Measurements from ENCODE around the gene CDC42BPB.

CDC42BPB gene, protein sequence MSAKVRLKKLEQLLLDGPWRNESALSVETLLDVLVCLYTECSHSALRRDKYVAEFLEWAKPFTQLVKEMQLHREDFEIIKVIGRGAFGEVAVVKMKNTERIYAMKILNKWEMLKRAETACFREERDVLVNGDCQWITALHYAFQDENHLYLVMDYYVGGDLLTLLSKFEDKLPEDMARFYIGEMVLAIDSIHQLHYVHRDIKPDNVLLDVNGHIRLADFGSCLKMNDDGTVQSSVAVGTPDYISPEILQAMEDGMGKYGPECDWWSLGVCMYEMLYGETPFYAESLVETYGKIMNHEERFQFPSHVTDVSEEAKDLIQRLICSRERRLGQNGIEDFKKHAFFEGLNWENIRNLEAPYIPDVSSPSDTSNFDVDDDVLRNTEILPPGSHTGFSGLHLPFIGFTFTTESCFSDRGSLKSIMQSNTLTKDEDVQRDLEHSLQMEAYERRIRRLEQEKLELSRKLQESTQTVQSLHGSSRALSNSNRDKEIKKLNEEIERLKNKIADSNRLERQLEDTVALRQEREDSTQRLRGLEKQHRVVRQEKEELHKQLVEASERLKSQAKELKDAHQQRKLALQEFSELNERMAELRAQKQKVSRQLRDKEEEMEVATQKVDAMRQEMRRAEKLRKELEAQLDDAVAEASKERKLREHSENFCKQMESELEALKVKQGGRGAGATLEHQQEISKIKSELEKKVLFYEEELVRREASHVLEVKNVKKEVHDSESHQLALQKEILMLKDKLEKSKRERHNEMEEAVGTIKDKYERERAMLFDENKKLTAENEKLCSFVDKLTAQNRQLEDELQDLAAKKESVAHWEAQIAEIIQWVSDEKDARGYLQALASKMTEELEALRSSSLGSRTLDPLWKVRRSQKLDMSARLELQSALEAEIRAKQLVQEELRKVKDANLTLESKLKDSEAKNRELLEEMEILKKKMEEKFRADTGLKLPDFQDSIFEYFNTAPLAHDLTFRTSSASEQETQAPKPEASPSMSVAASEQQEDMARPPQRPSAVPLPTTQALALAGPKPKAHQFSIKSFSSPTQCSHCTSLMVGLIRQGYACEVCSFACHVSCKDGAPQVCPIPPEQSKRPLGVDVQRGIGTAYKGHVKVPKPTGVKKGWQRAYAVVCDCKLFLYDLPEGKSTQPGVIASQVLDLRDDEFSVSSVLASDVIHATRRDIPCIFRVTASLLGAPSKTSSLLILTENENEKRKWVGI (N-terminal part only)

DNA sequence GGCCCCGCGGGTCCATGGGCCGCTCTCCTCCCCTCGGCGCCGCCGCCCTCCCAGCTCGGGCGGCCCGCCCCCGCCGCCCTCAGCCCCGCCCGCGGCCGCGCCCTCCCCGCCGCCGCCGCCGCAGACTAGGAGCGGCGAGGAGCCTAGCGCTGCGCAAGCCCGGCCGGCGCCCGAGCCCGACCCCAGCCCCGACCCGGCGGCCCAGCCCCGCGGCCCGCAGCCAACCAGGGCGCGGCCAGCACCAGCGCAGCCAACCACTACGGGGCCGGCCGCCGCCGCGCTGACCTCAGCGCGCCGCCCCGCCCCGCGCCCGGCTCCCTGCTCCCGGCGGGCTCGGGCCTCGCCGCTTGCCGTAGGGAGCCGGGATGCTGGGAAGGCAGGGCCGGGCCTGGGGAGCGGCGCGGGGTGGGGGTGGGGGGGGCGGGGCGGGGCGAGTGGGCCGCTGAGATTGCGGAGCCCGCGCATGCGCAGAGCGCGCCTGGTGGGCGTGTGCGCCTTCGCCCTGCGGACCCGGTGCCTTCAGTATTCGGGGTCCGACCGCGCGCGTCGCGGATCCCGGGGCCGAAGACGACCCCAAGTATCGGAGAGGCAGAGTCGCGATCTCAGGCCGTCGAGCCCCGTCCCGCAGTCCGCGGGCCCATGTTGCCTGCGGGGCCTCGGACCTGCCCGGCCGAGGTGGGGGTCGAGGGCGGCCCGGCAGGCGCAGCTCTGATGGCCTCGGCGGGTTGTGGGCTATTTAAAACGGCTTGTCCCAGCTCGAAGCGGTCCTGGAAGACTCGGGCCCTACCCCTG lies at the start of gene CDC42BPB:
Gene CDC42BPB (minus strand): TSS at position 178 of the 792 bp plus-strand sequence. CDS start 376 bp downstream, outside the sequence.
- DNase-seq: peak; percentile 87

DNA sequence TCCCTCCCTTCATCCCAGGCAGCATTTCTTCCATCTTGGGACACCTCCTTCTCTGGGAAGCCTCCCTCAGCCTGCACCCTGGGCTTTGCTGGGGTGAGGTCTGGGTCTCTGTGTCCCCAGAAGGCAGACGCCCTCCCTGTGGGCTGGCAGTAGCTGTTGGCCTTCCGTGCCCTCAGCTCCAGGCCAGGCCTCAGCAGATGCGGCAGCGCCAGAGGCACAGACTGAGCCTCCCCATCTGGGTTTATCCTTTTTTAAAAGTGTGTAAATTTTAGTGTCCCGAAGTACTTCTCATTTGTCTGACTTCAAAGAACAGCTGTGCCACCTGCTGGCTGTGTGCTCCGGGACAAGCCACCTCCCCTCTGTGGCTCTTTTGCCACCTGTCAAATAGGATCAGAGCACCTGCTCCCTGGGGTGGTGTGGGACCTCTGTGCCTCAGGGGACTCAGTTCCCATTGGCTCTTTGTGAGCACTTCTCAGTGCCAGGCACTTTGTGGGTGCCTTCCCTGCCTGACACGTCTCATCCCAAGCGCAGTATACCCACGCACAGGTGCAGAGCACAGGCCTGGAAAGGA lies 48.3 kb upstream of the CDC42BPB start:
- peak; percentile 73 for DNase-seq

DNA sequence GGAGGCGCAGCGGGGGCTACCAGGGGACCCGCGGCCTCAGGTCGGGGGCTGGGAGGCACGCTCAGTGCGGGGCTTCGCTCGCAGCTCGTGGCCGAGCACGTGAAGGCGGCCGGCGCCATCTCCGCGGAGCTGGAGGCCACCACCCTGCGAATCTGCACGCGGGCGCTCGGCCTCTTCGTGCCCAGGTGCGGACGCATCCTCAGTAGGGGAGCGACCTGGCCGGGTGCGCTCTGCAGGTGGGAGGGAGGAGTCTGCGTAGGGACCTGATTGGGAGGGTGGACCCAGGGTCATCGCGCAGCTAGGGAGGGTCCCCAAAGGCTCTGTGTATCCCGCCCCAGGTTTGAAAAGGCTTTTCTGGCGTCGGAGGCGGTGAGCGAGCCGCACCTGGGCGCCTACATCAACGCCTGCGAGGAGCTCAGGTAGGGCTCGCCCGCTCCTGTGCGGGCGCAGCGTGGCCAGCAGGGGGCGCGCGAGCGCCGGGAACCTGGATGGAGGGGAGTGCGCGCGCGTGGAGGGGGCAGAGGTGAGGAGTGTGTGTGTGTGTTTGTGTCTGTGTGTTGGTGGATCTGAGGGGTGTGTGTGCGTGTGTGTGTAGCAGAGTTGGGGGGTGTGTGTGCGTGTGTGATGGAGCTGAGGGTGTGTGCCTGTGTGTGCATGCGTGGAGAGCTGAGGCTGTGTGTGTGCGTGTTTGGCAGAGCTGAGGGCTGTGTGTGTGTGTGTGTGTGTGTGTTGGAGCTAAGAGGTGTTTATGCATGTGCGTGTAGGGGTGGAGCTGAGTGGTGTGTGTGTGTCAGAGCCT lies 47.5 kb upstream of the CDC42BPB start:
- DNase-seq: peak; percentile 67

DNA sequence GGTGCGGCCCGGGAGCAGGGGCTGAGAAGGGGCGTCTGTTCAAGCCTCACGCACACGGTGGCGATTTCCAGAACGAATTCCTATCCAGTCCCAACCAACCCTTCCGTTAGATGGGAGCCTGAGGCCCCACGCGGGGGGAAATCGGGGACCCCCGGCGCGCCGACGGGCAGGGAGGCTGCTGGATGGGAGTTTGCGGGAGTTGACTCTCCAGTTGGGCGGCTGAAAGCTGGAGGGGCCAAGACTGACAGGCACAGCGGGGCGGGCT lies 47.0 kb upstream of the CDC42BPB start:
- no peak for DNase-seq

DNA sequence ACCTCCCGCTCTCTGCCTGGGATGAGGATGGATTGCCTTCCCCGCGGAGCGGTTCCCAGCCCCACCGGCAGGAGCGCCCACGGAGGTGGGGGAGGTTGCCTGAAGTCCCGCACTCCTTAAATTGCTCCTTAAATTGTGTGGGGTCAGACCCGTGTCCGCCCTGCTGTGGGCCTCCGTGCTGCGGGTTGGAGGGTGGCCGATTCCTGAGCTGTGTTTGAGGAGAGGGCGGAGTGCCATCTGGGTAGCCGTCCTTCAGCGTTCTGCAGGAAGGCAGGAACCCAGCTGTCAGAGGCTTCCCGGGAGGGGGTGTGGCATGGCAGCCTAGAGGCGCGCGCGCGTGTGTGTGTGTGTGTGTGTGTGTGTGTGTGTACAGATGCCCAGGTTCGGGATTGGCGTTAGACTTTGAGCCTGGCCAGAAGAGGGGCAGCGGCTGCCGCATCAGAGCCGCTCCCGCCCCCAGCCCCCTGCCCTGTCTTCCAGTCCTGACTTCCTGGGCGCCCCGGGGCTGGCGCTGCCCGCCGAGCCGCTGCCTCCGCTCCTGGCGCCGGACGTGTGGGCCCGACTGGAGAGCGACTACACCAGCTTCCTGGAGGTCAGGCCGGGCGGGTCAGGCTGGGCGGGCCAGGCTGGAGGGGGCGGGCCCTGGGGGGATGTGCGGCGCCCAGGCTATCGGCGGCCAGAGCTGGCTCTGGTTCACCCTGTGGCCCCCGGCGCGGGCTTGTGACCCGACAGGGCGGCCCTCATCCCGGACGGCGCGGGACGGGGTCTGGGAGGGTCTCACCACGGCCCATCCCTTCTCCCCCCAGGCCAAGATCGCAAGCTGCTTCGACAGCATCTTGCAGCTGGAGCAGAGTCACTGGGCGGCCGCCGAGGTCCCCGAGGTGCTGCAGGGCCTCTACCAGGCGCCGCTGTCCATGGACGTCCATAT lies 46.4 kb upstream of the CDC42BPB start:
- peak; percentile 95 for DNase-seq

DNA sequence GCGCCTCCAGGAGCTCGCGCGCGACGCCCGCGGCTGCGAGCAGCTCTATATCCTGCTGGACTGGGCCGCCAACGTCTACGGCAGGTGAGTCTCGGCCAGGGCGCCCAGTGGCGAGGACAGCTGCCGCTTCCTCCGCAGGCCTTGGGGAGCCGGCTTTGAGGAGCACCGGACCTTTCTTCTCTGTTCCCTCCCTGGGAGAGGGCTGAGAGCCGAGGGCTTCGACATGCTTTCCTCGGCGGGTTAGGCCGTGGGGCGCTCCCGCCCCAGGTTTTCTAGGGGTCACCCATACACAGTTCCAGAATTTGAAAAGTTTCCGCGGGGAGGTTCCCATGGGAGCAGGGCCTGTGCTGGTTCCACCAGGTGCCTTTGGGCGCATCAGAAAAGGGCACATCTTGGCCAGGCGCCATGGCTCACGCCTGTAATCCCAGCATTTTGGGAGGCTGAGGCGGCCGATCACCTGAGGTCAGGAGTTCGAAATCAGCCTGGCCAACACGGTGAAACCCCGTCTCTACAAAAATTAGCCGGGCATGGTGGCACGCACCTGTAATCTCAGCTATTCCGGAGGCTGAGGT lies 45.4 kb upstream of the CDC42BPB start:
- DNase-seq: no peak

DNA sequence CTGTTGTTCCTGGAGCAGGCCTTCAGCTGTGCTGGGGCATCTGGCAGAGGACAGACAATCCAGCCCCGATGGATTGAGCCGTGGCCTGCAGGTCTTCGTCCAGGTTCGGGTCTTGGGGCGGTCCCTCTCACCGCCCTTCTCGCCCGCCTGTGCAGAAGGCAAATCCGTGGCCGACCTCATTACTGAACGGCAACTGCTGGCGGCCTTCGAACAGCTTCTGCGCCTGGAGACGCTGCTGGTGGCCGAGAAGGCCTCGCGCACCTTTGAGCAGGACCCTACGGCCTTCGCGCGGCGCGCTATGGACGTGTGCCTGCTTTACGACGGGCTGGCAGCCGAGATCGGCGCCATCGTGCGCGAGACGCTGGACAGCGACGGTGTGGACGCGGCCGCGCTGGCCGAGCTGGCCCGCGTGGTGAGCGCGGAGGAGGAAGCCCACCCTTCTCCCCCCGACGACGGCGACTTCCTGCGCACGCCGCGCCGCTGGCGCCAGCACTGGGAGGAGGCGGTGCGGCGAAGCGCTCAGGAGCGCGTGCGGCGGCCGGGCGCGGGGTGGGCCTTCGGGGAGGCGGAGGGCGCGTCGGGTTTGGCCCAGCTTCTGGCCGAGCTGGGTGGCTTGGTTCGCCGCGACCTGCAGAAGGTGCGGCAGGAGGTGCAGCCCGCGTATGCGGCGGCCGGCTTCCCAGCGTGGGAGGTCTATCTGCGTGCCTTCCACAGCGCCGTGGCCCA lies 44.8 kb upstream of the CDC42BPB start:
- DNase-seq: no peak

DNA sequence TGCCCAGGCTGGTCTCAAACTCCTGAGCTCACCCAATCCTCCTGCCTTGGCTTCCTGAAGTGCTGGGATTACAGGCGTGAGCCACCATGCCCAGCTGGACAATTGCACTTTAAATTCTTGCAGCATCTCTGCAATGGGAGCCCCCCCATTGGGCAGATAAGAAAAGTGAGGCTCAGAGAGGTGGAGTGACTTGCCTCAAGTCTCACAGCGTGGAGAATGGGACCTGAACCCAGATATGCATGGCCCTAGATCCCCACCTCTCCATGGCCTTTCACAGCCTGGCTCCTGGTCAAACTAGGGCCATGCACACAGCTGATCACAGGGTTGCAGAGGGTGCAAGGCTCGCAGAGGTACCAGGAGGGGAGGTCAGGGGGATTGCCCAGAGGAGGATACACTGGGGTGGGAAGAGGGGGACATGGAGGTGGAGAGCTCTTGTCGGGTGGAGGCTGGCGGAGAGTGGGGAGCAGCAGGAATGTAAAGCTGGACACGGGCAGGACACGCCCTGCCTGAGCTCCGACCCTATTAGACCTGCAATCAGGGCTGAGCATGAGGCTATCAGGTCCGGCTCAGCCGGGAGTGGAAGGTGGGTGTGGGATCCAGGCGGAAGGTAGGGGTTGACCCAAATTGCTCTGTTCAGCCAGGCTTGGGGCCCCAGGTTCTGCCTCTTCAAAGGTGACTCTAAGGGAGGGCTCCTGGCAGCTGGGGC lies 44.1 kb upstream of the CDC42BPB start:
- no peak for DNase-seq

DNA sequence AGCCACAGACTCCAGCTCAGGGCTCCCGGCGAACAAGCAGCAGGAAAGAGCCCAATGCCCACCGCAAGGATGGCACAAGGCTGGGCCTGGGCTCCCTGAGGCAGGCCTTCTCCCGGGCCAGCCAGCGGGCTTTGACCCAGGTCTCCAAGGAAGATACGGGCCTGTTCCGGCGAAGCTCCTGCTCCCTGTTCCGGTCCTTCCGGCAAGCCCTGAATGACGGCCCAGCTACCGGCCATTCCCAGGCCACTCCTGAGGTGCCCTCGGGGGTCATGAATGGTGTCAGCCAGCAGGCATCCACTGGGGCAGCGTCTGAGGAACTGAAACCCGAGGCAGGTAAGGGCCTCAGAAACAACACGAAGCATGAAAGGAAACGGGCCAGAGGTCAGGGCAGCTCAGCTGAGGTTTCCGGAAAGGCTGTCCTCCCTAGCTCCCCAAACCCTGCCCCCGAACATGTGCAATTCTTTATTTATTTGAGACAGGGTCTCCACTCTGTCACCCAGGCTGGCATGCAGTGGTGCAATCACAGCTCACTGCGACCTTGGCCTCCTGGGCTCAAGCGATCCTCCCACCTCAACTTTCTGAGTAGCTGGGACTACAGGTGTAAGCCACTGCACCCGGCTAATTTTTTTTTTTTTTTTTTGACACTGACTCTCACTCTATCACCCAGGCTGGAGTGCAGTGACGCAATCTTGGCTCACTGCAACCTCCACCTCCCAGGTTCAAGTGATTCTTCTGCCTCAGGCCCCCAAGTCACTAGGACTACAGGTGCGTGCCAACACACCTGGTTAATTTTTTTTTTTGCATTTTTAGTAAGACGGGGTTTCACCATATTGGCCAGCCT lies 43.2 kb upstream of the CDC42BPB start:
- no peak for DNase-seq

DNA sequence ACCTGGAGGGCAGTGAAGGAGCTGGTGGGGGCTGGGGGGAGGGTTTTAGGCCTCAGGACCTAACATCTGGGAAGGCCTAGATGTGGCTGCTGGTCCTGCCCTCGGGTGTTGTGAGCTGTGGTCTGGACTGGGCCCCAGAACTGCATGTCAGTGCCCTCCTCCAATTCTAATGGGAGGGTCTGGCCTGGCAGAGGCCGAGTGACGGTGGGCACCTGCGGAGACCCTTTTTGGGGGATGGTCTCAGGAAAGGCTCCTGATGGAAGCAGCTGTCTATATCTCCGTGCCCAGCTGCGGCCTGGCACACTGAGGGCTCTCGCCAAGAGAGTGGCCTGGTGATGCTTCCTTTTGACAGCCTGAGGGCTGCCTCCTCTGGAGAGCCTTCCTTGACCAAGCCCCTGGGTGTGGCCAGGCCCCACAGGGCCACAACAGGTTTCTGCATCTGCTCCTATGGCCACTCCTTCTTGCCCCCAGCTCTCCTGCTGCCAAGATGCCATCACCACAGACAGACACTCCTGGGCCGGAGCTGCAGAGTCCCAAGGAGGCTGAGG lies 42.5 kb upstream of the CDC42BPB start:
- no peak for DNase-seq

DNA sequence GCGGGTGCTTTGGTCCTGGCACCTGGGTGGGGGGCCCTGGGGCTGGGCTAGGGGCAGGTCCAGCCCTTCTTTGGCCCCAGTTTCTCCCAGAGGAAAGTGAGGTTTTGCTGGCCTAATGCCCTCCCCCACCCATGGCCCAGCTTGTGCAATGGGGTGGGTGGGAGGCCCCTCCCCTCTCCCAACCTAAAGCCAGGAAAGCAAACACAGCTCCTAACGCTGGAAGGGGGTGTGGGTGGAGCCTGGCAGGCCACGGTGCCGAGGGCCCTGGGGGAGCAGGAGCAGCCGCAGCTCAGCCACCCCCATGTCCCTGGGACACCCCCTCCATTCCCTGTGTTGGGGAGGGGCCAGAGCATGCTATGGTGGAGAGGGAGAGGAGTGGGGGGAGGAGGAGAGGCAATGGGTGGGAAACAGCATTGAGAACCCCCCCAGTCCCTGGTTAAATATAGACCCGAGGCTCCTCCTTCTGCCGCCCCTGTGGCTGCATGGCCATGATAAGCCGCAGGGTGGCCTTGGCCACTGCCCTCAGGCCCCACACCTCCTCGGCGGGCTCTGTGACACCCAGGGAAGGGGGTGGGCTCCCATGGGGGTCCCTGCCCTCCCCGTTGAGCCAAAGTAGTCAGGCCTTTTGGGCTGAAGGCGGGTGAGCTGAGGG lies 41.9 kb upstream of the CDC42BPB start:
- DNase-seq: no peak

DNA sequence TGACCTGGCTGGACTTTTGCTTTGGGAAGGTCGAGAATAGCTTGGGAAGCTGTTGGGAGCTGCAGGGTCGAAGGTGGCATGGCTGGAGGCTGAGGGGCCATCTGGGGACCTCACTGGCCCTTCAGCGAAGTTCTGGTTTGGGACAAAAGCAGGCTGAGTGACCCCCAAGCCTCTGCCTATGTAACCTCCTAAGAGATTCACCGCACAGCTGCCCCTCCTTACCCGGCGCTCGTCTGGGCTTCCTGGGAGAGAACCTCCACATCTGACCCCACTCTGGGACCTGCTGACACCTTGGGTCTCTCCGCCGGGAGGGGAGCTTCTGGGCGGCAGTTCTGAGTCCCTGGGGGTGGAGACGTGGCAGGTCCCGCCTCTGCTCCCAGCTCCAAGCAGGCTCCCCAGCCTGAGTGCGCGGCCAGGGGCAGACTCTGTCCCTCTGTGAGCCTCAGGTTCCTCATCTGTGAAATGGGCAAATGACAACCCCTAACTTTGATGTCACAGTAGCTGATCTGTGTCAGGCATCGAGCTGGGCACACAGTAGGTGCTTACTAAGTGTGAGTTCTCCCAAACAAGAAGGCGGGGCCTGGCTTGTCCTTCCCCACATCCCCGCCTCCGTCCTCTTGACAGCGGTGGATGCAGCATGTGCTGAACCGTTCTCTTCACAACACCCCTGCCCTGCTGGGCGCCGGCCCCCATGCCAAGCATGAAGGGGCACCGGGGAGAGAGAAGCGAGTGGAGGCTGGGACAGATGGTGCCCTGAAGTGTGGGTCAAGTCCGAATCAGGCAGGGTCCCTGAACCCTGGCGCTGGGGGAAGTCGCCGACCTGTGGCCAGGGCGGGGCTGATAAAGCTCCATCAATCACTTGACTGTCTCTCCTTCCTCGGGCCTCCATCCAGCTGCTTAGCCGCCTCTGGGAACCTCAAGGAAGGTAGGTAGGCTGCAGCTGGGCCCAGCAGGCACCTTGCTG lies 40.9 kb upstream of the CDC42BPB start:
- no peak for DNase-seq

DNA sequence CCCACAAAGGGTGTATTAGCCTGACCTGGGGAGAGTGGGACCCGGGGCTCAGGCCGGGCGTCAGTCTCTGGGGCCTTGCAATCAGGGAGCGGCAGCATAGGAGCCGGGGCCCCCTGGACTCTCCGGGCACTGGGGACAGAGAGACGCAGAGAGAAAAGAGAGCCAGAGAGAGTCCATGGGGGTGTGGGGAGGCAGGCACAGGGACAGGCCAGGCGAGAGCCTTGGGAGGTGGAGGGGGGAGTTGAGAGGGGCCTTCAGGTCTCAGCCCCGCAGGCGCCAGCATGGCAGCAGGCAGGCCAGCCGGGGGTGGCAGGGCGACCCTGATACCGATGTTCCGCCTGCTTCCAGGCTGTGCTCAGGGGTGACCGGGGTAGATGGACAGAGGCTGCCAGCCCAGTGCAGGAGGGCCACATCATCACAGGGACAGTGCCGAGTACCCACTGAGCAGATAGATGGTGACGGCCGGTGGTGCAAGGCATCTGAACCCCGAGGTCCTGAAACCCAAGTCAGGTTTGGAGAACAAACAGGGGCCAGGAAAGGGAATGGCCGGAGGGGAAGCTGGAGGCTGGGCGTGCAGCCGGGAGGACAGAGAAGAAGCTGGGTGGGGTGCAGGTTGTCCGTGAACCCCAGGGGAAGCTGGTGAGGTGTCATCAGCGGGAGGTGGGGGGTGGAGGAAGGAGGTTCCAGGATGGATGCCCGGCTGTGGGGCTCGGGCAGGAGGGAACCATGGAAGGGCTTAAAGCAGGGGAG lies 40.1 kb upstream of the CDC42BPB start:
- DNase-seq: no peak

DNA sequence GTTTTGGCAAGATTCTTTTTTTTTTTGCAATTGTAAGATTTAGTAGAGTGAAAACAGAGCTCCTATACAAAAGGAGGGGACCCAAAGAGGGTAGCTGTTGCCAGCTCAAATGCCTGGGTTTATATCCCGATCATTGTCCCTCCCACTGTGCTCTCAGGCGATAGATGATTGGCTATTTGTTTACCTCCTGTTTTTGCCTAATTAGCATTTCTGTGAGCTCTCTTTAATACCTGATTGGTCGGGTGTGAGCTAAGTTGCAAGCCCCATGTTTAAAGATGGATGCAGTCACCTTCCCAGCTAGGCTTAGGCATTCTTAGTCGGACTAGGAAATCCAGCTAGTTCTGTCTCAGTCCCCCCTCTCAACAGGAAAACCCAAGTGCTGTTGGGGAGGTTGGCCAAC lies 39.0 kb upstream of the CDC42BPB start:
- no peak for DNase-seq

All from NCI-H1694 (cell line).